Measurements from ENCODE around the gene DIDO1. TPM values are rescaled to one million over a fixed set of nuclear protein-coding genes. Genes with fewer than 3 reads are reported as not detected.
"Not testable (repeated sequence)": the region's sequence is repeated elsewhere in the genome, so short reads cannot be mapped to it uniquely, and the experiment has no call there.

Gene DIDO1
- polyA plus RNA-seq, 1 of the 3 experiments (the other 2 are of a cell fraction): 14.7 TPM

GRCh38 chr20:62849431-62849830, 76.9 kb downstream of the DIDO1 start (continued):
- TF ChIP-seq TEAD4 (IDR thresholded peaks at IDR 0.05; ENCODE audit: borderline replicate concordance, insufficient read depth) (no peak), FOXJ3 (CRISPR knock-in tag; IDR thresholded peaks at IDR 0.05) (no peak), TCF12 (IDR thresholded peaks at IDR 0.05) (no peak)

GRCh38 chr20:62848917-62849316, 77.4 kb downstream of the DIDO1 start:
- H3K4me1 ChIP-seq (ENCODE audit: control insufficient read depth in 1 of 2, insufficient read depth in 2 of 2, low read depth in 1 of 2, low read length in 1 of 2); H3K79me2 ChIP-seq (ENCODE audit: insufficient read depth); H3K9me3 ChIP-seq; H3K9ac ChIP-seq; H4K20me1 ChIP-seq (ENCODE audit: insufficient read depth); H3F3A ChIP-seq (replicated peaks; ENCODE audit: insufficient read depth); H3K9me2 ChIP-seq; POLR2A ChIA-PET; H2AFZ ChIP-seq (ENCODE audit: low read depth); H3K4me2 ChIP-seq; H3K27me3 ChIP-seq (ENCODE audit: insufficient read depth); H3K27ac ChIP-seq (ENCODE audit: low read depth in 2 of 2, low read length in 1 of 2); H3K4me3 ChIP-seq (ENCODE audit: low read depth in 2 of 2, low read length in 1 of 2); DNase-seq: not testable (repeated sequence)
- peaks cover 27 to 34% of the 10 kb centered on the region in 2 experiments for H3K36me3 ChIP-seq (replicated peaks in 1 of 2; ENCODE audit: control insufficient read depth in 1 of 2, insufficient read depth in 2 of 2, low read length in 1 of 2)
- CTCF ChIA-PET: interaction anchor here (0.6 to 4.8 kb wide), 4 partner anchors 10 to 40 kb away, joined by 3 to 40 read pairs (median 8); no protein-coding TSS in a partner anchor
- 95% methylated on average over 7 of the region's 7 CpGs for WGBS (ENCODE audit: low lambda C conversion rate)

- no peaks in the 10 kb centered on the region for H3F3A ChIP-seq (replicated peaks; ENCODE audit: insufficient read depth)
- H3K4me3 ChIP-seq (ENCODE audit: low read depth in 2 of 2, low read length in 1 of 2): no peak overlapping the region
- no peaks in the 10 kb centered on the region for H3K9me3 ChIP-seq
- H3K9me2 ChIP-seq: no peaks in the 10 kb centered on the region
- H3K4me1 ChIP-seq (ENCODE audit: control insufficient read depth in 1 of 2, insufficient read depth in 2 of 2, low read depth in 1 of 2, low read length in 1 of 2): no peaks in the 10 kb centered on the region
- 0 out of 2 replicates have a peak, but pooled peaks cover 2% of the 10 kb centered on the region for H3K79me2 ChIP-seq (ENCODE audit: insufficient read depth)
- no peak overlapping the region for H3K4me2 ChIP-seq
- DNase-seq: no peak
- no peaks in the 10 kb centered on the region for H3K27me3 ChIP-seq (ENCODE audit: insufficient read depth)
- 95% methylated on average over 18 of the region's 19 CpGs for WGBS (ENCODE audit: low lambda C conversion rate)
- no peaks in the 10 kb centered on the region for H4K20me1 ChIP-seq (ENCODE audit: insufficient read depth)
- no peak overlapping the region for H3K9ac ChIP-seq
- ChIA-PET CTCF (interaction anchor here (0.9 to 4.8 kb wide), 8 partner anchors 10 to 29 kb away, joined by 3 to 40 read pairs (median 4); no protein-coding TSS in a partner anchor), POLR2A (no interaction called here)
- TF ChIP-seq USF2 (IDR thresholded peaks at IDR 0.05; ENCODE audit: borderline replicate concordance, low read depth, low read length): no peak
- no peak for TF ChIP-seq MAX (IDR thresholded peaks at IDR 0.05; ENCODE audit: low read depth)
- TF ChIP-seq CTCF (IDR thresholded peaks at IDR 0.05): no peak
- no peak for TF ChIP-seq POLR2AphosphoS5 (IDR thresholded peaks at IDR 0.05; ENCODE audit: low read depth, low read length)
- TF ChIP-seq TAF1 (IDR thresholded peaks at IDR 0.05; ENCODE audit: borderline replicate concordance, low read depth, low read length): no peak
- TF ChIP-seq RAD21 (IDR thresholded peaks at IDR 0.05; ENCODE audit: low read length): no peak
- TF ChIP-seq, protein P1, sequence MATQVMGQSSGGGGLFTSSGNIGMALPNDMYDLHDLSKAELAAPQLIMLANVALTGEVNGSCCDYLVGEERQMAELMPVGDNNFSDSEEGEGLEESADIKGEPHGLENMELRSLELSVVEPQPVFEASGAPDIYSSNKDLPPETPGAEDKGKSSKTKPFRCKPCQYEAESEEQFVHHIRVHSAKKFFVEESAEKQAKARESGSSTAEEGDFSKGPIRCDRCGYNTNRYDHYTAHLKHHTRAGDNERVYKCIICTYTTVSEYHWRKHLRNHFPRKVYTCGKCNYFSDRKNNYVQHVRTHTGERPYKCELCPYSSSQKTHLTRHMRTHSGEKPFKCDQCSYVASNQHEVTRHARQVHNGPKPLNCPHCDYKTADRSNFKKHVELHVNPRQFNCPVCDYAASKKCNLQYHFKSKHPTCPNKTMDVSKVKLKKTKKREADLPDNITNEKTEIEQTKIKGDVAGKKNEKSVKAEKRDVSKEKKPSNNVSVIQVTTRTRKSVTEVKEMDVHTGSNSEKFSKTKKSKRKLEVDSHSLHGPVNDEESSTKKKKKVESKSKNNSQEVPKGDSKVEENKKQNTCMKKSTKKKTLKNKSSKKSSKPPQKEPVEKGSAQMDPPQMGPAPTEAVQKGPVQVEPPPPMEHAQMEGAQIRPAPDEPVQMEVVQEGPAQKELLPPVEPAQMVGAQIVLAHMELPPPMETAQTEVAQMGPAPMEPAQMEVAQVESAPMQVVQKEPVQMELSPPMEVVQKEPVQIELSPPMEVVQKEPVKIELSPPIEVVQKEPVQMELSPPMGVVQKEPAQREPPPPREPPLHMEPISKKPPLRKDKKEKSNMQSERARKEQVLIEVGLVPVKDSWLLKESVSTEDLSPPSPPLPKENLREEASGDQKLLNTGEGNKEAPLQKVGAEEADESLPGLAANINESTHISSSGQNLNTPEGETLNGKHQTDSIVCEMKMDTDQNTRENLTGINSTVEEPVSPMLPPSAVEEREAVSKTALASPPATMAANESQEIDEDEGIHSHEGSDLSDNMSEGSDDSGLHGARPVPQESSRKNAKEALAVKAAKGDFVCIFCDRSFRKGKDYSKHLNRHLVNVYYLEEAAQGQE (IDR thresholded peaks at IDR 0.05; ENCODE audit: low read depth, low read length): no peak
- TF ChIP-seq RFX5 (IDR thresholded peaks at IDR 0.05; ENCODE audit: low read length): no peak
- no peak for TF ChIP-seq MEF2A (IDR thresholded peaks at IDR 0.05; ENCODE audit: borderline replicate concordance, low read depth)
- no peak for TF ChIP-seq TEAD4 (IDR thresholded peaks at IDR 0.05; ENCODE audit: borderline replicate concordance, insufficient read depth)
- no peak for TF ChIP-seq GABPA (IDR thresholded peaks at IDR 0.05; ENCODE audit: low read depth)
- no peak for TF ChIP-seq SMC3 (IDR thresholded peaks at IDR 0.05; ENCODE audit: low read depth, low read length)
- H3K36me3 ChIP-seq (replicated peaks in 1 of 2; ENCODE audit: control insufficient read depth in 1 of 2, insufficient read depth in 2 of 2, low read length in 1 of 2): peaks cover 14 to 24% of the 10 kb centered on the region in 2 experiments
- no peak overlapping the region for H2AFZ ChIP-seq (ENCODE audit: low read depth)
- no peak overlapping the region for H3K27ac ChIP-seq (ENCODE audit: low read depth in 2 of 2, low read length in 1 of 2)
Measured at GRCh38 chr20:62846166-62846890, 80.0 kb downstream of the DIDO1 start.
